HG03342 (cell line): ENCODE results near the gene MBNL3.
A peak's percentile ranks its signal among the peaks of the same experiment; 100 is the strongest.
"Not testable (repeated sequence)": the region's sequence is repeated elsewhere in the genome, so short reads cannot be mapped to it uniquely, and the experiment has no call there.

Source experiments
- ATAC-seq: cut with Tn5 transposase; IDR thresholded peaks from one replicate; pipeline ENCODE4 v1.9.1; 2021; ENCODE audit warnings: mild to moderate bottlenecking, moderate library complexity; ENCODE audit not compliant: unreplicated experiment

Gene MBNL3

GRCh38 chrX:132480581-132481203, 8.1 kb downstream of the MBNL3 start:
- peak; percentile 90 for ATAC-seq

GRCh38 chrX:132474544-132475248, 14.1 kb downstream of the MBNL3 start:
- no peak for ATAC-seq

- no peak for ATAC-seq
These were observed 16.4 kb downstream of the MBNL3 start for GRCh38 chrX:132472397-132472796.

GRCh38 chrX:132470831-132471230, 18.0 kb downstream of the MBNL3 start:
- ATAC-seq: no peak

- no peak for ATAC-seq
These were observed 18.7 kb downstream of the MBNL3 start for GRCh38 chrX:132470179-132470578.

GRCh38 chrX:132468454-132468853, 20.4 kb downstream of the MBNL3 start:
- ATAC-seq: no peak

- ATAC-seq: no peak
These were observed 20.8 kb downstream of the MBNL3 start for GRCh38 chrX:132467989-132468388.

GRCh38 chrX:132467026-132467425, 21.8 kb downstream of the MBNL3 start:
- ATAC-seq: no peak

GRCh38 chrX:132463411-132463810, 25.4 kb downstream of the MBNL3 start:
- no peak for ATAC-seq

- ATAC-seq: no peak
These were observed 27.0 kb downstream of the MBNL3 start for GRCh38 chrX:132461886-132462285.

GRCh38 chrX:132452911-132453550, 35.8 kb downstream of the MBNL3 start:
- no peak for ATAC-seq

- ATAC-seq: not testable (repeated sequence)
These were observed 42.9 kb downstream of the MBNL3 start for GRCh38 chrX:132445909-132446308.

GRCh38 chrX:132444936-132445335, 43.9 kb downstream of the MBNL3 start:
- ATAC-seq: no peak

GRCh38 chrX:132443196-132444135, 45.4 kb downstream of the MBNL3 start:
- no peak for ATAC-seq

GRCh38 chrX:132442691-132443090, 46.1 kb downstream of the MBNL3 start:
- no peak for ATAC-seq

GRCh38 chrX:132435222-132435621, 53.6 kb downstream of the MBNL3 start:
- ATAC-seq: no peak

- ATAC-seq: no peak
These were observed 55.3 kb downstream of the MBNL3 start for GRCh38 chrX:132433551-132433950.

GRCh38 chrX:132433001-132433400, 55.8 kb downstream of the MBNL3 start:
- ATAC-seq: no peak

- ATAC-seq: no peak
These were observed 59.9 kb downstream of the MBNL3 start for GRCh38 chrX:132428896-132429295.

GRCh38 chrX:132426695-132427281, 62.0 kb downstream of the MBNL3 start:
- no peak for ATAC-seq
